Loucy (cell line): Measurements from ENCODE around the gene MAML3.
A peak's percentile ranks its signal among the peaks of the same experiment; 100 is the strongest.

ENCODE experiments used
- H2AFZ ChIP-seq: fragments of 200-600 bp; sonication (generic); 2 replicates; pipeline ENCODE4 v1.6.0; 2016; ENCODE audit warnings: antibody characterized with exemption, mild to moderate bottlenecking, low read length, moderate library complexity
- H3F3A ChIP-seq: fragments of 200-600 bp; 2 replicates; pipeline ENCODE4 v1.6.0; 2016; ENCODE audit warnings: antibody characterized with exemption, low read depth, mild to moderate bottlenecking
- H3K27me3 ChIP-seq: fragments of 200-600 bp; sonication (generic); 2 replicates; pipeline ENCODE4 v1.6.1; 2014; ENCODE audit warnings: low read length, mild to moderate bottlenecking; ENCODE audit not compliant: insufficient read depth, poor library complexity, severe bottlenecking
- H3K36me3 ChIP-seq: fragments of 200-600 bp; sonication (generic); 2 replicates; pipeline ENCODE4 v1.6.1; 2016; ENCODE audit warnings: low read length; ENCODE audit not compliant: insufficient read depth
- H3K4me1 ChIP-seq: fragments of 200-600 bp; sonication (generic); 2 replicates; pipeline ENCODE4 v1.5.1; 2014; ENCODE audit warnings: low read length, mild to moderate bottlenecking; ENCODE audit not compliant: insufficient read depth, poor library complexity, severe bottlenecking
- H3K4me2 ChIP-seq: fragments of 200-600 bp; sonication (generic); 2 replicates; pipeline ENCODE4 v1.6.0; 2014; ENCODE audit warnings: antibody characterized with exemption, low read length, low read depth, mild to moderate bottlenecking; ENCODE audit not compliant: poor library complexity, severe bottlenecking
- H3K4me3 ChIP-seq: fragments of 200-600 bp; sonication (generic); 2 replicates; pipeline ENCODE4 v1.5.1; 2014; ENCODE audit warnings: low read length, mild to moderate bottlenecking, mixed read lengths; ENCODE audit not compliant: poor library complexity, severe bottlenecking
- H3K79me2 ChIP-seq: fragments of 200-600 bp; sonication (generic); 2 replicates; pipeline ENCODE4 v1.6.1; 2014; ENCODE audit warnings: low read length; ENCODE audit not compliant: insufficient read depth
- H3K9ac ChIP-seq: fragments of 200-600 bp; sonication (generic); 2 replicates; pipeline ENCODE4 v1.6.0; 2014; ENCODE audit warnings: mild to moderate bottlenecking, low read depth, low read length, moderate library complexity; ENCODE audit not compliant: poor library complexity, severe bottlenecking
- H3K9me2 ChIP-seq: fragments of 200-600 bp; sonication (generic); replicated peaks from 2 replicates; pipeline ENCODE4 v1.6.1; 2016; ENCODE audit warnings: low read depth, low read length, mixed read lengths
- H3K9me3 ChIP-seq: fragments of 200-600 bp; sonication (generic); 2 replicates; pipeline ENCODE4 v1.6.1; 2014; ENCODE audit warnings: mild to moderate bottlenecking, antibody characterized with exemption, low read length, low read depth; ENCODE audit not compliant: insufficient read depth
- H4K20me1 ChIP-seq: fragments of 200-600 bp; sonication (generic); 2 replicates; pipeline ENCODE4 v1.6.0; 2014; ENCODE audit warnings: antibody characterized with exemption, low read length, mild to moderate bottlenecking; ENCODE audit not compliant: insufficient read depth, poor library complexity, severe bottlenecking
- CTCF ChIP-seq: fragments of 200-600 bp; sonication (generic); conservative IDR thresholded peaks from 2 replicates; pipeline ENCODE4 v1.5.1; 2014; ENCODE audit warnings: mild to moderate bottlenecking, antibody characterized with exemption, low read length
- EZH2phosphoT487 ChIP-seq: fragments of 200-600 bp; IDR thresholded peaks from 2 replicates; pipeline ENCODE4 v1.6.1; 2018; ENCODE audit warnings: antibody characterized with exemption, mild to moderate bottlenecking, moderate library complexity, borderline replicate concordance

MAML3 gene

GRCh38 chr4:140153718-140154571 lies at the start of gene MAML3:
TSS of gene MAML3 (minus strand) at chr4:140154184. CDS start at chr4:140153327, 857 bp downstream.
- Histone ChIP-seq H3K4me3 (peak within 1 kb of the TSS; percentile 98), H3F3A (peaks cover 6% of the 10 kb centered on the region), H2AFZ (peak within 1 kb of the TSS; percentile 82)

GRCh38 chr4:140198942-140199341 lies 45.0 kb upstream of the MAML3 start:
- Histone ChIP-seq H3K9me2 (no peaks in the 10 kb centered on the region), H2AFZ (no peak overlapping the region), H4K20me1 (no peaks in the 10 kb centered on the region), H3K4me1 (no peaks in the 10 kb centered on the region), H3K4me2 (no peak overlapping the region), H3K9me3 (no peaks in the 10 kb centered on the region), H3K9ac (no peak overlapping the region), H3F3A (no peaks in the 10 kb centered on the region), H3K27me3 (no peaks in the 10 kb centered on the region), H3K36me3 (no peaks in the 10 kb centered on the region), H3K79me2 (no peaks in the 10 kb centered on the region), H3K4me3 (no peak overlapping the region)
- TF ChIP-seq EZH2phosphoT487 (no peak), CTCF (no peak)

More at GRCh38 chr4:140153718-140154571, at the start of gene MAML3:
- Histone ChIP-seq H3K9me2 (no peaks in the 10 kb centered on the region), H4K20me1 (peaks cover 7% of the 10 kb centered on the region), H3K4me1 (peaks cover 45% of the 10 kb centered on the region), H3K9me3 (no peaks in the 10 kb centered on the region), H3K79me2 (peaks cover 27% of the 10 kb centered on the region), H3K9ac (peak within 1 kb of the TSS; percentile 97), H3K27me3 (no peaks in the 10 kb centered on the region), H3K36me3 (no peaks in the 10 kb centered on the region), H3K4me2 (peak within 1 kb of the TSS; percentile 94)
- TF ChIP-seq EZH2phosphoT487 (no peak), CTCF (no peak)

GRCh38 chr4:140195806-140196205 lies 41.8 kb upstream of the MAML3 start:
- H3K27me3 ChIP-seq: no peaks in the 10 kb centered on the region
- no peak overlapping the region for H3K4me3 ChIP-seq
- no peak overlapping the region for H3K9ac ChIP-seq
- no peak for TF ChIP-seq CTCF
- no peak for TF ChIP-seq EZH2phosphoT487
- no peaks in the 10 kb centered on the region for H4K20me1 ChIP-seq
- no peak overlapping the region for H3K4me2 ChIP-seq
- H3K9me3 ChIP-seq: no peaks in the 10 kb centered on the region
- no peaks in the 10 kb centered on the region for H3K79me2 ChIP-seq
- no peaks in the 10 kb centered on the region for H3K36me3 ChIP-seq
- H3F3A ChIP-seq: no peaks in the 10 kb centered on the region
- H3K9me2 ChIP-seq: no peaks in the 10 kb centered on the region
- H2AFZ ChIP-seq: no peak overlapping the region
- H3K4me1 ChIP-seq: no peaks in the 10 kb centered on the region
